Endothelial cell of hepatic sinusoid (primary cell): ENCODE data around the gene MSI2.

Experiments
- in situ Hi-C: cut with HindIII; loops from 2 replicates; pipeline ENCODE4 v1.10.0; 2017; ENCODE audit warnings: low sequenced_read_pairs

The MSI2 gene

GRCh38 chr17:57544834-57545463, 288.6 kb downstream of the MSI2 start:
- in situ Hi-C loops: no loop called here

- in situ Hi-C loops: no loop called here
Observed at GRCh38 chr17:57545731-57546342, 289.5 kb downstream of the MSI2 start.

- in situ Hi-C loops: no loop called here
Observed at GRCh38 chr17:57548421-57549410, 292.4 kb downstream of the MSI2 start.

- in situ Hi-C loops: no loop called here
Observed at GRCh38 chr17:57549468-57549867, 293.1 kb downstream of the MSI2 start.

- in situ Hi-C loops: no loop called here
Observed at GRCh38 chr17:57550016-57550415, 293.7 kb downstream of the MSI2 start.

DNA sequence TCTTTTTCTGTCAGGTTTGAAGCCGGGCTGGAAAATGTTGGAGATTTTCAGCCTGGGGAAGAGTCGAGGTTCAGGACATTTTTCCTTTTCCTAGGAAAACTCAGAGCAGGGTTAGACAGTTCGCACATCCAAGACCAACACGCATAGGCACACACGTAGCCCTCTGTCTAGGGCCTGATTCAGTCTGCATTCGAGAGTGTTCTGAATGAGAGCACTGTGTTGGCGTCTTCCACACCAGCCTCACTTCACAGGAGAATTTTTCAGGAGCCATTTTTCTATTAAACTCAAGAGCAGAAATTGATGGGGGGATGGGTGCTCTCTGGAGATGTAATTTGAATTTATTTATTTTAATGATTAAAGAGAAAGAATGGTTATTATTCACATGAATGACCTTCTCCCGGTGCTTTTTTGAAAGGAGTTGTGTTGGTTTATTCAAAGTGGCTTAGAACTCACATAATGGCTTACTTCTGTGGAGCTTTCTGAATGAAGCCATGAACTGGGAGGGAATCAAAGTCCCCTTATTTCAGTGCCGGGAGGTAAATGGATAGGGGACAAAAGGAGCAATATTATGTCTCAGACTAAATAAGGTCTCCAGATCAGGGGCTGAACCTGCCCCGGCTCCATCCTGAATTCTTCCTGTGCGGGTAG, 294.5 kb downstream of the MSI2 start:
- in situ Hi-C loops: no loop called here

- in situ Hi-C loops: no loop called here
Observed at GRCh38 chr17:57551321-57552079, 295.2 kb downstream of the MSI2 start.

DNA sequence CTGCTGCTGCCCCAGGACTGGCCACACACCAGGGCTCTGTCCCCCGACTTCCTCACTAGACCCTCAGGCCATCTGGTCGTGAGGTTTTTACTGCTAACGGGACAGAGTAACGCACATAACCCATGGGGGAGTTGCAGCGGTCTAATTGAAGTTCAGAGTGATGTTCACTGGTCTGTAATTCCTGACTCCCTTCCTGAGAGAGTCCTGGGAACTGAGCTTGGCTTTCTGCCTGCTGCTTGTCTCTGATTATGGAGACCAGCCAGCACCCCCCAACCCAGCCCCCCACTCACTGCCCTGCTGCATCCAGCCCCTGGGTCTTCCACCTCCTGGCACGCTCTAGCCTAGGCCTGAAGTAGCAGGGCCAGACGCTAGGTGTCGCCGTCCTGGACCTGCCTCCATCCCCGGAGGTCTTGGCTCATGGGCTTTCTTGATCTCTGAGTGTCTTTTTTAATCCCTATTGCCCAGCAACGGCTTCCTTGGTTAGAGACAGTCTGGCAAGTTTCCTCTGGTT, 295.8 kb downstream of the MSI2 start:
- in situ Hi-C loops: no loop called here

DNA sequence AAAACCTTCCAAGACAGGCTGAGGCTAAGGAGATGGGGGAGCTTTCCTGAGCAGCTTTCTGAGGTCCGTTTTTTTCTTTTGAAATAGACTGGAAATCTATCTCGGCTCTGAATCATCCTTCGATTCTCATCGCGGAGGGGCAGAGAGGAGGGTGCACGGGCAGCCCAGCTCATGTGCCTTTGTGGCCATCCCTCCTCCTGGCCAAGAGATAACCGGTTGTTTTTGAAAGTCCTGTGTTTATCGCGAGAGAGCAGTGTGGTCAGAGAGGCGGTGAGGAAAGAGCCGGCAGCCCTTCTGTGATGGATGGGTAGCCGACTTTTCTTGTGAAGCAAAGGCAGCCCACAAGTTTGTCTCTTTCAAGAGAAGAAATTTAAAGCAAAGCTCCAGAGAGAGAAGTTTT, 297.2 kb downstream of the MSI2 start:
- in situ Hi-C loops: no loop called here

GRCh38 chr17:57553991-57554825, 297.9 kb downstream of the MSI2 start:
- in situ Hi-C loops: no loop called here

- in situ Hi-C loops: no loop called here
Observed at GRCh38 chr17:57554826-57555635, 298.7 kb downstream of the MSI2 start.

DNA sequence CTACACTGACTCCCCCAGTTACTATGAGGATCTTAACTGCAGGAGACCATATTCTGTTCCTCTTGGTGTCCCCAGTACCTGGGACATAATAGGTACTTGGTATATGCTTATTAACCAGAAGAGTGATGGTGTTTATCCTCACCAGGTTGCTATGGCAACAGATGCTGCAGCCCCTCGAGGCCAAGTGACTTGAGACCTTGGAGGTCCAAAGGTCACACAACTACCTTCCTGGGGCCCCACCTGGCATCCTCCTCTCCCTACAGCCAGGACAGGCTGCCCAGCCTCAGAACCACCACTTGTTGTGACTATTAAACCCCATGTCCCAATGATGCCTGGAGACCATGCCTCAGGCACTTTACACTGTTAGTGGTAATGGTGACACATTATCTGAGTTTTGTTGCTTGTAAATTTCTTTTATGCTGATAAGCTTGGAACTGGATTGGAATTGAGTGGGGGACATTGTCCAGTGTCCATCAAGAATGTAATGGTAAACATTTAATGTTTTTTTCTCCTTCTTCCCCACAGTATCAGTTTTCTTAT, 299.4 kb downstream of the MSI2 start:
- in situ Hi-C loops: no loop called here

DNA sequence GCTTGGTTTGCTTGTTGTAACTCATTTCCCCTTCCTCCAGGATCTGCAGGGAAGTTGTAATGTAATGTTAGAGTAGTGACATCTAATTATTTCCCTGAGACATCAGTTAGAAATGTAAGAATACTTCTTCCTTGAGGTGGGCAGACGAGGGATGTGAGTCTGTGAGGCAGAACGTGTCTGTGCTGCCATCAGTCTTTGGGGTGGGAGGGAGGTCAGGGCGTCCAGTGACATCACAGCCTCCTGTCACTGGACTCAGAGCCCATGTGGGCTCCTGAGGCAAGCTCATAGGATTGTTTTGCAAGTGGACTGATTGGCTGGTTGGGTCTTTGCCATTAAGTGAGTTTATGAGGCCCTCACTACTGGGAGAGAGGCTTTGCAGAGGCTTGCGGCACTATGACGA, 300.0 kb downstream of the MSI2 start:
- in situ Hi-C loops: no loop called here

GRCh38 chr17:57556977-57557376, 300.7 kb downstream of the MSI2 start:
- in situ Hi-C loops: no loop called here

DNA sequence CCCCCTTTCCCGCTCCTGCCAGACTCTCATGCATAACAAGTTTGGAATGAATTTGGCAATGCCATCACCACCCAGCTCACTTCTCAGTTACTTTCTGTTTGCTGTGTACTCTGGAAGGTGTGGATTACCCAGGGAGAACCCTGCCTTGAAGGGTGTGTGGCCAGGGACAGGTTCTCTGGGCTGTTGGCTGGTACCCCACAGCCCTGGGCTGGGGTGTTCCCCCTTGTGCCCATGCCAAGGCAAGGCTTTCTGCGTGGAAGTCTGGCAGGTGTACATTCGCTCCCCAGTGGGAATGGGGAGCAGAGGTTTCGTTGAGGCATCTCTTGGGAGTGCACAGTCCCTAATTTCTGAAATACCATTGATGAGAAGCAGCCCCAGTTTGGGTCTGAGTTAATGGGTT, 301.1 kb downstream of the MSI2 start:
- in situ Hi-C loops: no loop called here

DNA sequence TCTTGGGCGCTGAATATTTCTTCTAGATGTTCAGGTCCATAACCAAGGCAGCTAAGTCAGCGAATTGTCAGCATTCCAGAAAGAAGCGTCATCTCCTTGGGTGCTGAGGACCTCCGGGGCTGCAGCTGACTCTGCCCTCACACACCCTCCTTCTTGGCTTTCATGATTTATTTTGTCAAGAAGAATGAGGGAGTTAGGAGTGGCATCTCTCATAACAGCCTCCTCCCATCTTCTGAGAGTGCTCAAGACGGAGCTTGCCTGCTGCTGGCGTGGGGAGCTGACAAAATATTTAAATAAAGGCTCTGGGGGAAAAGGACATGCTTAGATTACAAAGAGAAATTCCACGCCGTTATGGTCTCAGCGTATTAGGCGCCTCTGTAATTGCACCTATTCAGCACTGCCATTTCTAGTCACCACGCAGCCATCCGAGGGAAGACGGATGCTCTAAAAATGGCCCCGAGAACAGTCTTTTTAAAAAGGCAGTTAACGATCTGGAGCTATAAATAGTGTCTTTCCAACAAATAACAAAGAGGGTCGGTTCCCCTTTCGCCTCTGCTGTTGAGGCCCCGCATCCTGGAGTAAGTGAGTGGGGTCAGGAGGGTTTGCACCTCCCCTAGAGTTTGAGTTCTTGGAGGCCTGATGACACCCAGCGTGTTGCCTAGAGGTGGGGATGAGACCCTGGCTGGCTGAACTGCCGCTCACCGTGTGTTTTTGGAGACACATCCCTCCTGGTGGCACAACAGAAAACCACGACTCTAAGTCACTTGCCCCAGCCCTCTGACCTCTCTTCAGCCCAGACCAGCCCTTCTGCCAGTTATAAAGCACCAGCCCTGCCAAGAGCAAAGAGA, 301.7 kb downstream of the MSI2 start:
- in situ Hi-C loops: no loop called here

DNA sequence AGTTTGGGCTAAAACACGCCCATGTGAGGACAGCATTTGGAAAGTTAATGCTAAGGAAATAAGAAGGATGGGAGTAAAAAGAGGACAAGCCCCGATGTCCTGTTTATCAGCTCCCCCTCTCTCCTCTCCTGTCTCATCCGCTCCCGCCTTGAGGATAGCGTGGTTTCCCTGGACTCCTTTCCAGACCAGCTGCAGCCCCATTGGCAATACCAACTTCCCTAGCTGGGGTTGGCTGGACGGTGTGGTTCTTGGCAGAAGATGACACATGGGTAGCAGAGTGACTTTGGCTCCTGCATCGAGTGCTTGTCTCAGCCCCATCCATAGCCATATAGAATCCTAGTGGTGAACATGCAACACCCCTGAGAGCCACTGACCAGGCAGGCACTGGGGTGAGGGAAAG, 302.9 kb downstream of the MSI2 start:
- in situ Hi-C loops: no loop called here
